Occipital lobe (tissue), 2 donors: ENCODE data around the gene ZNF787. TPM values are rescaled to one million over a fixed set of nuclear protein-coding genes. Genes with fewer than 3 reads are reported as not detected.

Source experiments
- DNase-seq: peaks from one replicate; lab custom pipeline; 2025; lab: John Stamatoyannopoulos, UW
- total RNA-seq: library from RNA; depleted of rRNA; stranded (reverse); fragments of >200 nt; gene quantifications from one replicate; pipeline ENCODE4 v1.2.3, GENCODE V29; 2014

ZNF787 gene
- total RNA-seq, 1 donor from 2014 or later, result 14.3 TPM

DNA sequence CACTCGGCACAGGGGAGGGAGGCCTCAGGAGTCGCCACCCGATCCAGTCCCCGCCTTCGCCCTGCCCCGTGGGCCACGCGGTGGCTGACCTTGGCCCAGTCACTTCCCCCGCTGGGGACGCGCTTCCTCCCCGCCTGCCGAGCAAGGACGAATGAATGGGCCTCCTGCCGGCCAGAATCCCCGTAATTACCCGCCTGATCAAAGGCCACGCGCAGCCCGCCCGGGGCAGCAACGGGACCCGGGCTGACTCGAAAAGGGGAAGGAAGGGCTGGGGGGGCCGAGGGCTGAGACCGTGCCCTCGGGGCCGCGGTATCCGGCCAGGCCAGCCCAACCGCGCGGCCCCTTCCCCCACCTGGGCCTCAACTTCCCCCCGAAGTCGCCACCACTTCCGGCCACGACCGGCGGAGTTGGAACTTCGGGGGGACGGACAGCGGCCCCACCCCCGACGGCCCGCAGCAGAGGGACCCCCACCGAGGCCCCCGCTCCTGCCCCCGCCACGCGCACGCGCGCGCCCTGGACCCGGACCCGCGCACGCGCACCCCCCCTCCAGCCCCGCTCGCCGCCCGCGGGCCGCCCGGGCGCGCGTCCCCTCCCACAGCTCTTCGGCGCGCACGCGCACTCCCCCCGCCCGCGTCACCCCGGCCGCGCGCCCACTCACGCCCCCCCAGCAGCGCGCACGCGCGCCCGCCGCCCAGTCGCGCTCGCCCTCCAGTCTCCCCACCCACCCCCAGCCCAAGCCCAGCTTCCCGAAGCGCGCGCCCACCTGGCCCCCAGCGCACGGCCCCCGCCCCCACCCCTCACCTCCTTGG is 520 bp downstream of the ZNF787 start:
- peak; percentile 45 for DNase-seq

- no peak for DNase-seq
Observed at GRCh38 chr19:56120002-56120370, 1.1 kb downstream of the ZNF787 start.

DNA sequence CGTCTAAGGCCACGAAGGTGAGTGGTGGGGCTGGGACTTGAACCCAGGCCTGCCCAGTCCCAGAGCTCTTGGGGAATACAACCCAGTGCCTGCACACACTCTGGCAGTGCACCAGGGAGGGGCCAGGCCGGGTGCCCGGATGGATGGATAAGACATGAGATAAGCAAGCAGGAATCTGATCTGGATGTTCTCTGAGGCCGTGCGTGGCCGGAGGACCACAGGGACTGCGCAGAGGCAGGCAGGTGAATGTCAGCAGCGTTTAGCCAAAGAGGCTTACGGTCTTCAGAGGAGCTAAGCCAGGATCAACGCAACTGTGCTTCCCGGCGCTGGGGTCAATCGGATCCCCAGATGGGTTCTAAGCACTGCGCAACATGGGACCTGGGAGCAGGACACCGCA is 1.5 kb downstream of the ZNF787 start:
- DNase-seq, result no peak

DNA sequence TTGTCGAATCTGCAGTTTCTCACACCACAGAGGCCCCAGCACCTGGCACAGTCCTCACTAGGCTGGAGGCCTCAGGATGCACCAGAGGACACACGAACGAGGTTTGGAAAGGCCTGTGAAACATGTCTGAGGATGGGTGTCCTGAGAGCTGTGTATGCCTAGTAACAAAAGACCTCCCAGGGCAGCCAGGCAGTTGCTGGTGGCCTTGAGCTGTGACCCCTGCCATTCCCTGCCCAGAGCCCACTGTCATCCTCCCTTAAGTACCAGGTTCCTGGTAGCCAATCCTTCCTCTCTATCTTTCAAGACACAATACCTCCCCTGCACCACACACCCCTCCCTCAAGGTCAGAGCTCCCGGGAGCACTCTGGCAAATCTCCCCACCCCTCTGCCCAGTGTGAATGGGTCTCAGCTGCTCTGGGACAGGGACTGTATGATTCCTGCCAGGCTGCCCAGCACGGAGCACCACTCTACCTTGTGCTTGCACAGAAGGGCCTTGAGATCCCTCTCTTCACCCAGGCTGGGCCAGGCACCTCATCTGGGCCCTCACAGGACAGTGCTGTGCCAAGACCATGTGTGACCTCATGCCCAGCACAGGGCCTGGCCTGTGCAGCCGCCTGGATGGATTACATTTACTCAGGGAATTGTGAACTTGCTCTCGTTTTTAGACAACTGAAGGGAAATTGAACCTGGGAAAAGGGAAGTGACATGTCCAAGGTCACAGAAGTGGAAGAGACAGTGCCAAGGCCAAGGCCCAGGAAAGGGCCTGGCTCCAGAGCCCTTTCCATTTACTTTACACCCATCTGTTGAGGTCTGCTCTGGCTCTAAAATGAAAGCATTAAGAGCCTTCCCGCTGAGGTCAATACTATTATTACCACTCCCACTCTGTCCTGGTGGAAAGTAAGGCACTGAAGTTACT is 2.2 kb downstream of the ZNF787 start:
- DNase-seq, result no peak

- DNase-seq, result no peak
Observed at GRCh38 chr19:56117889-56118288, 3.2 kb downstream of the ZNF787 start.

- DNase-seq, result no peak
Observed at GRCh38 chr19:56117376-56117884, 3.7 kb downstream of the ZNF787 start.

DNA sequence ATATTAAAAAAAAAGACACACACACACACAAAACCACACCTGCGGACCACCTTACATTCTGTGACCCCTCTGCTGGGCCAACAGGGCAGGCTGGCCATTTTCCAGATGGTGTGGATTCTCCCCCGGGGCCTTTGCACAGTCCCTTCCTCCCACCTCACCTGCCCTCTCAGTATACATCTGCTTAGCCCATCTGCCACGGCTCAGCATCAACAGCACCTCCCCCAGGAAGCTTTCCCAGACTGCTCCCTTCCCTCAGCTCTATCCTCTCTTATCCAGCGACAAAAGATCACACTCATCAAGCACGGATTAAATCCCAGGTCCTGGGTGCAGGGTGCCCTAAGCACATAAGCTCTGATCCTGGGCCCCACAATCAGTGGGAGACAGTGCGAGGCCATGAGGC is 4.5 kb downstream of the ZNF787 start:
- DNase-seq, result no peak

GRCh38 chr19:56115490-56115889 is 5.6 kb downstream of the ZNF787 start:
- no peak for DNase-seq

DNA sequence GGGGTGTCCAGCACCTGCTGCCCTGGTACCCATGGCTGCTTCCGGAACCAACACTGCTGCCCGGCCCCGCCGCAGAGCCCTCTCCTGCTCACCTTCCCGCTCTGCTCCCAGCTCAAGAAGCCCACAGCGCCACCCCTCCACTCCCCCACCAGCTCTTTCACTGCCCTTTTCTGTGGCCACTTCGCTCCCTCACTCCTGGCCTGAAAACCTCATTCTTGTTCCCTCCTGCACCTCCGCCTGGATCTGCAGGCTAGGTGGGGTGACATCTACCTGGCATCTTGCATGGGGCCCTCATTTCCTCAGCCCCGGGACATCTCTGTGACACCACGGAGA is 6.4 kb downstream of the ZNF787 start:
- DNase-seq, result no peak

DNA sequence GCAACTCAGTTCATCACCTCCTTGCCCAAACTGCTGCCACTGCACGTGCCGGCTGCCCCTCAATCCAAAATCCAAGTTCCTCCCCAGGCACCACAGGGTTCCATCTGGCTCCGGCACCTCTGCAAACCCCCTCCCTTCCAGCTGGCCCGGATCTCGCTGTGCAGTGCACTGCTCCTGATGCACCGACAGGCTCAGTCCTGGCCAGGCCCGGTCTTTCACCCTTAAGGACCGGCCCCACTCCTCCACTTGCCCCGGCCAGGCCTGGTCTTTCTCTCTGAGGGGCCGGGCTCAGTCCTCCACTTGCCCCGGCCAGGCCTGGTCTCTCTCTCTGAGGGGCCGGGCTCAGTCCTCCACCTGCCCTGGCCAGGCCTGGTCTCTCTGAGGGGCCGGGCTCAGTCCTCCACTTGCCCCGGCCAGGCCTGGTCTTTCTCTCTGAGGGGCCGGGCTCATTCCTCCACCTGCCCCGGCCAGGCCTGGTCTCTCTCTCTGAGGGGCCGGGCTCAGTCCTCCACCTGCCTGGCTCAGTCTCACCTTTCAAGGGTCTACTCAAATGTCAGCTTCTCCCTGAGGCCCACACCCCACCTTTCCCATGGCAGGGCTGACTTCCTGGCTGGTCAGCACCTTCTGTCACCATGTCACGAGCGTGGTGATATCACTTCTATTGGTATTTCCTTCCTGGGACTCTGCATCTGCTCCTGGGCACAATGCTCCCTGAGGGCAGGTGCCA is 6.9 kb downstream of the ZNF787 start:
- DNase-seq, result no peak

GRCh38 chr19:56113074-56113632 is 7.9 kb downstream of the ZNF787 start:
- DNase-seq, result no peak

DNA sequence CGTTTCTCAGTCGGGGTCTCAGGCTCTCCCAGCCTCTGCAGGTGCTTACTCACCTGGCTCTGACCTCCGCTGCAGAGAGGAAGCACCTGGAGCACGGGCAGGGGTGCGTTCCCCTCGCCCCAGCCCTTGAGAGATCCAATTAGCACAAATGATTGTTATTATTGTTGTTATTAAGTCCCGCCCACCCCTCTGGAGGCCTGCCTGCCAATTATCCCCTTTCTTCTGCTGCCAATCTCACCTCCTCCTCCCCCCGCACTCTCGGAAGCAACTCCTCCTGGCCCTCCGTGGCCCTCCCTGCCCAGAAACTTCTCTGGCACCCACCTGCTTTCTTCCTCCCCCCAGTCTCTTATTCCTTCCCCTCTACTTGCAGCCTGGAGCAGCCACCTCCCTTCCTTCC is 8.8 kb downstream of the ZNF787 start:
- no peak for DNase-seq

DNA sequence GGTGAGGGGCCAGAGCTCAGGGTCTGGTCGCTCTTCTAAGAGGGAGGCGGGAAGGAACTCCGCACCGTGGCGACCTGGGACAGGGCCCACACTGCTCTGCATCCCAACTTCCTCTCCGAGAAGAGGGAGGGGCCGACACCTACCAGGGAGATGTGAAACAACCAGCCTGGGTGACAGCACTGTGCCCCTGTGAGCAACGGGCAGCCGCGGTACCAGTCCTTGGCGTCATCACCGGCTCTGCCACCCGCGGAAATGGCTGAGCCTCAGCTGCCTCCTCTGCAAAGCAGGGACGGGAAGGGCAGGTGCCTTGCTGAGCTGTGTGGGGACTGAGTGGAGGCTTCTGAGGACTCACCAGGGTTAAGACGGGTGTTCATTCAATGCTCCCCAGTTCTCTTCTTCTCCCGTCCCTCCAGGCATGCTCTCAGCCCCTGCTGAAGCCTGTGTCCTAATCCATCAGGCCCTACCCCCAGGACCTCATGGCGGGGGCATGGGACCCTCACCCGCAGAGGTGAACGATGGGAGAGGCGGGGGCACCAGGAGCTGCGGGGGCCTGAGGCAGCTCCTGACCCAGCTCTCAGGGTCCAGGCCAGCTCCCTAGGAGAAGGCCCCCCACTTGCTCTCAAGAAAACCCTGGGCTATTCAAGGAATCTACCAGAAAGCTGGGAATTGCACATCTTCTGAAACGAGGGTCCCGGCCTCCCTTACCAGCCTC is 9.3 kb downstream of the ZNF787 start:
- DNase-seq, result peak; percentile 39

DNA sequence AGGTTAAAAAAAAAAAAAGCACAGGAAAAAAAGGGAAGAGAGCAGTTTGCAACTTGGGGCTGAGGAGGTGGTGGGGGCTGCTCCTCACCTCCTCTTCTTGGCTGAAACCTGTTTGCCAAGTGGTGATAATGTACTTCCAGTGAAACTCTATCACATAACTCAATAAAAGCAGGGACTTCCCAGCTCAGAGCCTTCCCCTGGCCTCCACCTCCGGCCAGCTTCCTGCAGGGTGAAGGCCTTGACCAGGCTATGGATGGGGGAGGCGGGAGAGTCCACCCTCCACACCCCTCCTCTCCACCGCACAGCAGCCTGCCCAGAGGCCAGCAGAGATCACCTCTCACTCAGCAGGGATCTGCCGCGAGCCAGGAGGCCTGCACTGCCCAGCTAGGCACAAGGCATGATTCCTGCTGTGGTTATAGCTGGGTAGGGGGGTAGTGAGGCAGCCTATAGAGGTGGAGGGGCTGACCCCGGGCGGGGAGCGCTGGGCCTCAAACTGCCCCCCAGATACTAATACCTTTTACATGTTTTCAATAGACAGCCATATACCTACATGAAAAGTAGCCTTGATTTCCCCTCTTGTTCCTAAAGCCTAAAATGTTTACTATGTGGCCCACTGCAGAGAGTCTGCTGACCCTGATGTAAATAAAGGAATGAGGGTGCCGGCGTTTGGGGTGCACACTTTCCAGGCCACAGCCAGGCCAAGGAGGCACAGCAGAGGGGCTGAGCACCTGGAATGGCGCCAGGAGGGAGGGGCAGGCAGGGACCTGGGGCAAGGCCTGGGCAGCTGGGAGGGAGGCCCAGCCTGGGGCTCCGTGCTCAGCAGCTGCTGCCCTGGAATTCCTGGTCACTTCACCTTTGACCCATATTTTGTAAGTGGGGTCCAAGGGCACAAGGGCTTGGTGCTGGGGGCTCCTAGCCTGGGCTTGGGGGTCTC is 10.3 kb downstream of the ZNF787 start:
- DNase-seq, result no peak

DNA sequence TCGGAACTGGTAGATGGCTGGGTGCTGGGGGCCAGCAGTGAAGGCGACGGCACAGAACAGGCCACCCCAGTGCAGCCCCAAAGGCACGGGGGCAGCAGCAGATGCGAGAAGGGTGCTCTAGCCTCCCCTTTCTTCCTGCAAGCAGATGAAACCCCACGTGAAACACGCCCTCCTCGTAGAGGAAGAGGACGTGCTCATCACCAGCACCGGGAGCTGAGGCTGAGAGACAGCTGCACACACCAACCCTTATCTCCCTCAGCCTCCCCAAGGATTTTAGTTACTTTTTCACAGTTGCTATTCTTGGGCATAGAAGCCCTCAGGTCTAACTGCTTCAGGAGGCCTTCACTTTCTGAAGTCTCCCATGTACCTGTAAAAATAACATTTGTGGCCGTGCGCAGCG is 11.9 kb downstream of the ZNF787 start:
- no peak for DNase-seq

DNA sequence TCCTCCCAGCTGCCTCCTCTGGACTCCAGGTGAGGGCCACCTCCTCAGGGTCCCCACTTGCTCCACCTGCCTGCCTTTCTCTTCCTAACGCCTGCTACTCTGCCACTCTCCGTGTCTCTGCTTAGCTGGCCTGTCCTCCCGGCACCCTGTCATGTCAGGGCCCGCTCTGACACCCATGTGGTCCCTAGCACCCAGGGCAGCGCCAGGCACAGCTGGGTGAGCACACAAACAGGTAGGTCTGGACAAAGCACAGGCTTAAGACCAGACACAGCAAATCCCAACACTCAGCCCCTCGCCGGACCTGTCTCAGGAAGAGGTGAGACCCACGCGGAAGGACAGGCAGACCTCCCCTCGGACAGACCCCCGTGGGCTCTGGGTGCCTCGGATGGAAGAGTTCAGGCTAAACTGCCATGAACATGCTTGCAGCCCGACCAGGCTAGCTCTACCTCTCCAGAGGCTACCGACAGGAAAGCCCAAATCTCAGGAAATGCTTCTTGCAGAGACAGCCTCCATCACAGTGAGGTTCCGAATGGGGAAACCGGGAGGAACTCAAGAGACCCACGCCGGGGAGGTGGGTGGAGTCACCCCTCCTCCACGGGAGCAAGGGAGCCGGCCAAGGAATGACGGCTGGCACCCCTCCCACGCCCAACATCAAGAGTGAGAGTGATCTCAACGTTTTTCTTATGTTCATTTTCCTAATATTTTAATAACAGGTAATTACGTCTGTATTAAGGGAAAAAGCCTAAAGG is 12.5 kb downstream of the ZNF787 start:
- DNase-seq, result no peak

DNA sequence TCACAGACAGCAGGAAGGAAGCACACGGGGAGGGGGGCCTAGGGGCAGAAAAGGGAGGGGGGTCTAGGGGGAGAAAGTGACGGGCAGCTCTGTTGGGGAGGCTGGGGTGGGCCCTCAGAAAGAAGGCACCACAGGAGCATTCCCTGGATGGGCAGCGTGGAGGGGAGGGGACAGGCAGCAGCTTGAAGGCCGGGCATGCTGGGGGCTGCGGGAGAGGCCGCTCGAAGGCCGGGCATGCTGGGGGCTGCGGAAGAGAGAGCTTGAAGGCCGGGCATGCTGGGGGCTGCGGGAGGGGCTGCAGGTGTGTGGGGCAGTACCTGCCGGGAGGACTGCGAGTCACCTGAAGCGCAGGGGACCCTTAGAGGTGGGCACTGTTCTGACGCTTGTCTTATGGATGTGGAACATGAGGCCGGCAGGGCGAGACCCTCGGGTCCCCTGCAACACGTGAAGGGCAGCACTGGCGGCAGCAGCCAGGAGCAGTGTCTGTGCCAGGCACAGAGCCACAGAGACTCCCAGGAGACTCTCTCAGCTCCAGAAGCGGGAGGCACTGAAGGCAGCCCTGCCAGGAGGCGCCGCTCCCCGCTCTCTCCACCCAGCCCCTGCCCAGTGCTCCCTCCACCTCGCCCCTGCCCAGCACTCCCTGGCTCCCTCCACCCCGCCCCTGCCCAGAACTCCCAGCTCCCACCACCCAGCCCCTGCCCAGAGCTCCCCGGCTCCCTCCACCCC is 13.3 kb downstream of the ZNF787 start:
- DNase-seq, result no peak

DNA sequence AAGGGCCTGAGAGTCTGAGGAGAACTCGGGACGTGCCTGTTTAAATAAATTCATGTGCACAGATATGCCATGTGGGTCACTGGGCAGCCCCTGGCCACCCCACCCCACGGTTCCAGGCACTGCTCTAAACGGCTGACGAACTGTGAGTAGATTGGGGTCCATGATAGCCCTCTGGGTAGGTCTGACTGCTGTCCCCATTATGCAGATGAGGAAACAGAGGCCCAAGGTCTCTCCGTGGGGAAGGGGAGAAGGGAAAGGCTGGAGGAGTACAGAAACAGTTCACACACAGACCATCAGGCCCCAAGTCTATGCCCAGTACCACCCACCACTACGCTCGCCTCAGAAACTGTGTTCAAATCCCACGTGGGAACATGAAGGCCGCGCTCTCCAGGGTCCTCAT is 14.1 kb downstream of the ZNF787 start:
- DNase-seq, result no peak
